ENCODE measurements around the gene LIX1.
A peak's percentile ranks its signal among the peaks of the same experiment; 100 is the strongest.
"Not testable (repeated sequence)": the region's sequence is repeated elsewhere in the genome, so short reads cannot be mapped to it uniquely, and the experiment has no call there.

Gene LIX1

DNA sequence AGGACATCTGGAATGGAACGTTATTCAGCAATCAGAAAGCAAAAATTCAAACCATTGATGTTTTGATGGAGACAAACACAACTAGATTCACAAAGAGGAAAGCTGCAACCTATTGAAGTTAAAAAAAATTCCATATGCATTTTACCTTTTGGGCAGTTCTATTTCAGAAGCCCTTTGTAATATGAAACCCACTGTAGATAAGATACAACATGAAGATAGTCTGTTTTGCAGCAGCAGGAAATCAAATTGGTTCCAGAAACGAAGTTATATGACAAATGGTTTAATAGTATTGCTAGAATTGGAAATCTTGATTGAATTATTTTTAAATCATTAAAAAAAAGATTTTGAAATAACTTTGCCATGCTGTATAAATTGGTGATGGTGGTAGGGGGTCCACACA, 872 bp downstream of the LIX1 start:
- Histone ChIP-seq H3K4me1 (ENCODE audit: insufficient read depth, low read length) (peaks cover 29% of the 10 kb centered on the region), H3K4me3 (ENCODE audit: low read length) (peak overlapping the region; percentile 48; the same call in 1 of the 2 replicates), H3K9ac (ENCODE audit: low read depth, low read length) (no peak overlapping the region; the same call in 1 of the 2 replicates), H3K36me3 (ENCODE audit: insufficient read depth, low read length) (no peaks in the 10 kb centered on the region), H3K9me3 (ENCODE audit: insufficient read depth, low read depth, low read length) (no peaks in the 10 kb centered on the region), H3K27me3 (ENCODE audit: insufficient read depth, low read length) (no peaks in the 10 kb centered on the region), H3K27ac (ENCODE audit: low read depth, low read length) (peak overlapping the region; percentile 3; the same call in 1 of the 2 replicates)
- WGBS, result 79% methylated on average over 2 of the region's 2 CpGs

DNA sequence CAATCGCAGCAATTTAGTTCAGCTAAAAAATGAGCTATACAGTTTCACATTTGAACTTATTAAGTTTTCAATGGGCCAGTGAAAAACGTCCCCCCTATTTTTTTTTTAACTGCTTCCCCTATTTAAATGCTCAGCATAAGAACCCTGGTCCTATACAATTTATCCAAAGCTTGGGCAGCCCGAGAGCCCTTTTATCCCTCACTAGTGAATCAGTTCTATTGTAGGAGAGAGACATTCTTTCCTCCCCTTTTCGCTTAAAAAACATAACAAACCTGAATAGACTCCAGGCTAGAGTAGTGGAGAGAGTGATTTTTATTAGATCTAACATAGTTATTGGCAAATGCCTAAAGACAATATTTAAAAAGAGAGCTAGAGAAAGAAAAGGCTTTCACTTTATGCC, 1.4 kb downstream of the LIX1 start:
- no peaks in the 10 kb centered on the region for H3K27me3 ChIP-seq (ENCODE audit: insufficient read depth, low read length)
- peak overlapping the region; percentile 48; the same call in 1 of the 2 replicates for H3K4me3 ChIP-seq (ENCODE audit: low read length)
- H3K4me1 ChIP-seq (ENCODE audit: insufficient read depth, low read length), result peaks cover 34% of the 10 kb centered on the region
- no peak overlapping the region; the same call in 1 of the 2 replicates for H3K9ac ChIP-seq (ENCODE audit: low read depth, low read length)
- WGBS, result 51% methylated on average over 2 of the region's 4 CpGs
- H3K9me3 ChIP-seq (ENCODE audit: insufficient read depth, low read depth, low read length), result no peaks in the 10 kb centered on the region
- peak overlapping the region; percentile 3; the same call in 1 of the 2 replicates for H3K27ac ChIP-seq (ENCODE audit: low read depth, low read length)
- no peaks in the 10 kb centered on the region; the same call in 1 of the 2 replicates for H3K36me3 ChIP-seq (ENCODE audit: insufficient read depth, low read length)

- H3K27me3 ChIP-seq (ENCODE audit: insufficient read depth, low read length); H3K36me3 ChIP-seq (ENCODE audit: insufficient read depth, low read length); H3K9ac ChIP-seq (ENCODE audit: low read depth, low read length); H3K4me3 ChIP-seq (ENCODE audit: low read length); H3K9me3 ChIP-seq (ENCODE audit: insufficient read depth, low read depth, low read length); H3K27ac ChIP-seq (ENCODE audit: low read depth, low read length): not testable (repeated sequence)
- WGBS, result 84% methylated on average over 1 of the region's 1 CpG
- peaks cover 40% of the 10 kb centered on the region for H3K4me1 ChIP-seq (ENCODE audit: insufficient read depth, low read length)
Observed at GRCh38 chr5:97140250-97140649, 2.2 kb downstream of the LIX1 start.

DNA sequence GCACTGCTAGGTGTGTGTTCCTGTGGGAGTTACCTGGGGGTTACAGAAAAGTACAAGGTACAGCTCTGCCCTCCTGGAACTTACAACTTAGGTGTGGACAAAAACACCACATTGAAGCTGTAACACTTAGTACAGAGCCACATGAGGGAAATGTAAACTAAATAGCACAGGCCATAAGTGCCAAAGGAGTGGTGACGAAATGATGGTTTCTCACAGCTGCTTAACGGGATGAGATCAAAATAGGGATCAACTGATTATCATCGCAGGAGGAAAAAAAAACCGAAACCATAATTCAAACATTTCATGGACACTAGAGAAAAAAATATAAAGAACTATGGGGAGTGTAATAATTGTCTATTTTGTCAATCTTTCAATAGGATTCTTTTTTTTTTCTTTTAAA, 5.9 kb downstream of the LIX1 start:
- WGBS, result 100% methylated on average over 2 of the region's 4 CpGs
- Histone ChIP-seq H3K36me3 (ENCODE audit: insufficient read depth, low read length) (no peaks in the 10 kb centered on the region; the same call in 1 of the 2 replicates), H3K4me3 (ENCODE audit: low read length) (no peak overlapping the region), H3K4me1 (ENCODE audit: insufficient read depth, low read length) (peaks cover 39% of the 10 kb centered on the region), H3K27ac (ENCODE audit: low read depth, low read length) (no peak overlapping the region), H3K9me3 (ENCODE audit: insufficient read depth, low read depth, low read length) (no peaks in the 10 kb centered on the region), H3K9ac (ENCODE audit: low read depth, low read length) (no peak overlapping the region), H3K27me3 (ENCODE audit: insufficient read depth, low read length) (no peaks in the 10 kb centered on the region)

- 88% methylated on average over 4 of the region's 4 CpGs for WGBS
- H3K9me3 ChIP-seq (ENCODE audit: insufficient read depth, low read depth, low read length), result no peaks in the 10 kb centered on the region
- H3K4me3 ChIP-seq (ENCODE audit: low read length), result no peak overlapping the region
- peaks cover 33% of the 10 kb centered on the region for H3K4me1 ChIP-seq (ENCODE audit: insufficient read depth, low read length)
- no peaks in the 10 kb centered on the region; the same call in 1 of the 2 replicates for H3K36me3 ChIP-seq (ENCODE audit: insufficient read depth, low read length)
- H3K27me3 ChIP-seq (ENCODE audit: insufficient read depth, low read length), result no peaks in the 10 kb centered on the region
- H3K9ac ChIP-seq (ENCODE audit: low read depth, low read length), result no peak overlapping the region
- H3K27ac ChIP-seq (ENCODE audit: low read depth, low read length), result no peak overlapping the region
Observed at GRCh38 chr5:97135868-97136267, 6.5 kb downstream of the LIX1 start.

GRCh38 chr5:97134634-97135033, 7.8 kb downstream of the LIX1 start:
- Histone ChIP-seq H3K27ac (ENCODE audit: low read depth, low read length) (peak overlapping the region; percentile 87), H3K9ac (ENCODE audit: low read depth, low read length) (peak overlapping the region; percentile 36; the same call in 1 of the 2 replicates), H3K4me3 (ENCODE audit: low read length) (peak overlapping the region; percentile 21; the same call in 1 of the 2 replicates), H3K4me1 (ENCODE audit: insufficient read depth, low read length) (peaks cover 29% of the 10 kb centered on the region), H3K9me3 (ENCODE audit: insufficient read depth, low read depth, low read length) (no peaks in the 10 kb centered on the region), H3K36me3 (ENCODE audit: insufficient read depth, low read length) (no peaks in the 10 kb centered on the region; the same call in 1 of the 2 replicates), H3K27me3 (ENCODE audit: insufficient read depth, low read length) (no peaks in the 10 kb centered on the region)
- WGBS, result 37% methylated on average over 3 of the region's 3 CpGs

- no peak overlapping the region for H3K27ac ChIP-seq (ENCODE audit: low read depth, low read length)
- no peak overlapping the region for H3K9ac ChIP-seq (ENCODE audit: low read depth, low read length)
- no peaks in the 10 kb centered on the region for H3K27me3 ChIP-seq (ENCODE audit: insufficient read depth, low read length)
Observed at GRCh38 chr5:97133101-97133500, 9.3 kb downstream of the LIX1 start.

DNA sequence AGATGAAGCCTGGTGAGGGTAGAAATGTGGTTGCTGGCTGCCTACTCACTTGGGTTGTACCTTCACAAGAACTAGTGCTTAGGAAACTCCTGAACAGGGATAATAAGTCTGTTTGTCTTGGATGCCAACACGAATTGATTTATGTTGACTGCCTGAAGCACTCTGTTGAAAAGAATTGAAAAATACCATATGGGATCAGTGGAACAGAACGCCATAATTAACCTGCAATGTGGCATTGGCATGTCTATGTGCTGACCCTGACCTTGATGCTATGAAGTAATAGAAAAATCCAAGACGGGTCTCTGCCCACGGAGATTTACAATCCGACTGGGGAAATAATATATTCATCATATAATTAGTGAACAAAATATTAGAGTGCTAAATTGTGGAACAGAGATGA, 10.5 kb downstream of the LIX1 start:
- no peak overlapping the region for H3K27ac ChIP-seq (ENCODE audit: low read depth, low read length)
- H3K9me3 ChIP-seq (ENCODE audit: insufficient read depth, low read depth, low read length), result no peaks in the 10 kb centered on the region
- WGBS, result 96% methylated on average over 4 of the region's 5 CpGs
- no peaks in the 10 kb centered on the region for H3K27me3 ChIP-seq (ENCODE audit: insufficient read depth, low read length)
- no peak overlapping the region for H3K4me3 ChIP-seq (ENCODE audit: low read length)
- H3K4me1 ChIP-seq (ENCODE audit: insufficient read depth, low read length), result peaks cover 25% of the 10 kb centered on the region
- no peak overlapping the region for H3K9ac ChIP-seq (ENCODE audit: low read depth, low read length)
- H3K36me3 ChIP-seq (ENCODE audit: insufficient read depth, low read length), result no peaks in the 10 kb centered on the region; the same call in 1 of the 2 replicates

More at GRCh38 chr5:97133101-97133500, 9.3 kb downstream of the LIX1 start:
- Histone ChIP-seq H3K36me3 (ENCODE audit: insufficient read depth, low read length) (no peaks in the 10 kb centered on the region; the same call in 1 of the 2 replicates), H3K4me3 (ENCODE audit: low read length) (no peak overlapping the region), H3K9me3 (ENCODE audit: insufficient read depth, low read depth, low read length) (no peaks in the 10 kb centered on the region), H3K4me1 (ENCODE audit: insufficient read depth, low read length) (peaks cover 29% of the 10 kb centered on the region)

DNA sequence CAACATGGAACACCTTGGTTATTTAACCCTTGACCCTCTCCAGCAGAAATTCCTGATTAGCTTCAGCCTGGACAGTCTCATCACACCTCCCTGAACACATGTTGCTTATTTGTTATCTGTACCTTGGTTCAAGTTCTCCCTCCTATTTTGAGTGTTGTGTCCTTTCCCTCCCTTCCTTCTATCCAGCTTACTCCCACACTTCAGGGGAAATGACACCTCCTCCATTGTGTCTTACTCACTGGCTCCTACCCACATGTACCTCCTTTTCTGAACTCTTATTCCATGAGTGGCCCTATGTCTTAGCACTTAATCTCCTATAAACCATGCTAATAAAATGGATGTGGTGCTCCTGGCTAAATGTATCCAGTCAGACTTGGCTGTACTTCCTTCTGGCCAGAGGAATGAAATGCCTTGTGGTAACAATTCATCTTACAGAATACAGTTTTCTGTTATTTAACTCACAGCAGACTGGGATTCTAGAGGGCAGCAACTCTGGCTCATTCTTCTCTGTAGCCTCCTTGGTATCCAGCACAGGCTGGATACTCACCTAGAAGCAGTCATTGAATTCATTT, 11.2 kb downstream of the LIX1 start:
- Histone ChIP-seq H3K9ac (ENCODE audit: low read depth, low read length) (no peak overlapping the region), H3K9me3 (ENCODE audit: insufficient read depth, low read depth, low read length) (no peaks in the 10 kb centered on the region), H3K27me3 (ENCODE audit: insufficient read depth, low read length) (no peaks in the 10 kb centered on the region), H3K4me3 (ENCODE audit: low read length) (no peak overlapping the region), H3K36me3 (ENCODE audit: insufficient read depth, low read length) (no peaks in the 10 kb centered on the region; the same call in 1 of the 2 replicates), H3K27ac (ENCODE audit: low read depth, low read length) (no peak overlapping the region), H3K4me1 (ENCODE audit: insufficient read depth, low read length) (peaks cover 21% of the 10 kb centered on the region)

- H3K36me3 ChIP-seq (ENCODE audit: insufficient read depth, low read length), result no peaks in the 10 kb centered on the region; the same call in 1 of the 2 replicates
- no peak overlapping the region for H3K27ac ChIP-seq (ENCODE audit: low read depth, low read length)
- peaks cover 4% of the 10 kb centered on the region; the same call in 1 of the 2 replicates for H3K4me1 ChIP-seq (ENCODE audit: insufficient read depth, low read length)
- H3K4me3 ChIP-seq (ENCODE audit: low read length), result no peak overlapping the region
- WGBS, result 94% methylated on average over 1 of the region's 1 CpG
- no peaks in the 10 kb centered on the region for H3K9me3 ChIP-seq (ENCODE audit: insufficient read depth, low read depth, low read length)
- no peak overlapping the region for H3K9ac ChIP-seq (ENCODE audit: low read depth, low read length)
- no peaks in the 10 kb centered on the region for H3K27me3 ChIP-seq (ENCODE audit: insufficient read depth, low read length)
Observed at GRCh38 chr5:97127727-97128126, 14.7 kb downstream of the LIX1 start.

GRCh38 chr5:97125125-97125683, 17.2 kb downstream of the LIX1 start:
- Histone ChIP-seq H3K4me3 (ENCODE audit: low read length) (no peak overlapping the region), H3K9ac (ENCODE audit: low read depth, low read length) (no peak overlapping the region), H3K9me3 (ENCODE audit: insufficient read depth, low read depth, low read length) (no peaks in the 10 kb centered on the region), H3K4me1 (ENCODE audit: insufficient read depth, low read length) (peaks cover 4% of the 10 kb centered on the region; the same call in 1 of the 2 replicates), H3K36me3 (ENCODE audit: insufficient read depth, low read length) (no peaks in the 10 kb centered on the region; the same call in 1 of the 2 replicates), H3K27ac (ENCODE audit: low read depth, low read length) (no peak overlapping the region), H3K27me3 (ENCODE audit: insufficient read depth, low read length) (no peaks in the 10 kb centered on the region)
- WGBS, result 91% methylated on average over 3 of the region's 3 CpGs

All from HUES64 (cell line).